ENCODE results near the gene ASMT.

GRCh38 chrX:1667566-1667965, 52.7 kb downstream of the ASMT start:
- TF ChIP-seq NFRKB (IDR thresholded peaks at IDR 0.05) (no peak), SP1 (IDR thresholded peaks at IDR 0.05) (no peak), BHLHE40 (IDR thresholded peaks at IDR 0.05; ENCODE audit: borderline replicate concordance) (no peak), TARDBP (IDR thresholded peaks at IDR 0.05) (no peak), HDGF (IDR thresholded peaks at IDR 0.05; ENCODE audit: borderline replicate concordance) (no peak), ARNT (IDR thresholded peaks at IDR 0.05) (no peak), SUZ12 (IDR thresholded peaks at IDR 0.05) (no peak), ZNF384 (IDR thresholded peaks at IDR 0.05) (no peak), FOXM1 (IDR thresholded peaks at IDR 0.05; ENCODE audit: borderline replicate concordance) (no peak), FOXK2 (IDR thresholded peaks at IDR 0.05) (no peak)
- TF ChIP-seq, protein P1, sequence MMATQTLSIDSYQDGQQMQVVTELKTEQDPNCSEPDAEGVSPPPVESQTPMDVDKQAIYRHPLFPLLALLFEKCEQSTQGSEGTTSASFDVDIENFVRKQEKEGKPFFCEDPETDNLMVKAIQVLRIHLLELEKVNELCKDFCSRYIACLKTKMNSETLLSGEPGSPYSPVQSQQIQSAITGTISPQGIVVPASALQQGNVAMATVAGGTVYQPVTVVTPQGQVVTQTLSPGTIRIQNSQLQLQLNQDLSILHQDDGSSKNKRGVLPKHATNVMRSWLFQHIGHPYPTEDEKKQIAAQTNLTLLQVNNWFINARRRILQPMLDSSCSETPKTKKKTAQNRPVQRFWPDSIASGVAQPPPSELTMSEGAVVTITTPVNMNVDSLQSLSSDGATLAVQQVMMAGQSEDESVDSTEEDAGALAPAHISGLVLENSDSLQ (IDR thresholded peaks at IDR 0.05) = no peak
